Uterus (tissue), 4 donors: ENCODE results near the gene SZT2. TPM values are rescaled to one million over a fixed set of nuclear protein-coding genes. Genes with fewer than 3 reads are reported as not detected.
A peak's percentile ranks its signal among the peaks of the same experiment; 100 is the strongest.

Source experiments
- DNase-seq, 2 donors: peaks; one replicate each; pipeline ENCODE4 v3.0.0-alpha.2; 2019 to 2020
- H3K27ac ChIP-seq, 2 donors: fragments of 200-600 bp; sonication (generic); 1 replicate in 1 of 2; 2 replicates in 1 of 2; pipeline ENCODE4 v1.5.1; 2016 to 2018
- H3K27me3 ChIP-seq, 2 donors: fragments of 200-600 bp; sonication (generic); one replicate each; pipeline ENCODE4 v1.5.1; 2018 to 2019; ENCODE audit warnings: control low read depth in 1 of 2
- H3K36me3 ChIP-seq, 2 donors: fragments of 200-600 bp; sonication (generic); one replicate each; pipeline ENCODE4 v1.5.1; 2019; ENCODE audit warnings: control low read depth in 1 of 2
- H3K4me1 ChIP-seq, 2 donors: fragments of 200-600 bp; sonication (generic); one replicate each; pipeline ENCODE4 v1.5.1; 2018 to 2019; ENCODE audit warnings: control low read depth in 1 of 2
- H3K4me3 ChIP-seq, 2 donors: fragments of 200-600 bp; sonication (generic); 1 replicate in 1 of 2; 2 replicates in 1 of 2; pipeline ENCODE4 v1.5.1; 2018 to 2019; ENCODE audit warnings: mild to moderate bottlenecking in 1 of 2
- H3K9me3 ChIP-seq, 2 donors: fragments of 200-600 bp; sonication (generic); one replicate each; pipeline ENCODE4 v1.5.1; 2019; ENCODE audit warnings: control low read depth in 1 of 2
- POLR2A ChIP-seq, 2 donors: fragments of 450-650 bp; IDR thresholded peaks; one replicate each; pipeline ENCODE4 v1.6.1; 2016; ENCODE audit warnings: antibody characterized with exemption in 2 of 2, mild to moderate bottlenecking in 1 of 2, moderate library complexity in 1 of 2
- intact Hi-C: fragments of 100-400 bp; cut with DNase I; formaldehyde crosslinking; loops from one replicate; pipeline ENCODE4 v1.15.1; 2023; ENCODE audit warnings: low total_unique reads
- total RNA-seq, 4 donors: library from RNA; depleted of rRNA in 3 of 4; stranded (reverse); fragments of >200 nt in 3 of 4; gene quantifications; one replicate each; pipeline versions ENCODE4 v1.1.0 to v1.2.4, GENCODE V29; 2014 to 2023
- TF ChIP-seq, protein P1 (sequence below), 4 experiments: fragments of 200-600 bp in 2 of 4; fragments of 450-650 bp in 2 of 4; sonication (generic) in 2 of 4; IDR thresholded peaks; one replicate each; pipeline ENCODE4 v1.5.1; 2016 to 2019; ENCODE audit warnings: antibody characterized with exemption in 4 of 4, mild to moderate bottlenecking in 2 of 4, moderate library complexity in 1 of 4
- donor health status: DM: yes; HTN: yes; CAD: no.

Gene SZT2
- total RNA-seq, 4 donors from 2014 or later: 15.6 to 128 (median 31.0) TPM

DNA sequence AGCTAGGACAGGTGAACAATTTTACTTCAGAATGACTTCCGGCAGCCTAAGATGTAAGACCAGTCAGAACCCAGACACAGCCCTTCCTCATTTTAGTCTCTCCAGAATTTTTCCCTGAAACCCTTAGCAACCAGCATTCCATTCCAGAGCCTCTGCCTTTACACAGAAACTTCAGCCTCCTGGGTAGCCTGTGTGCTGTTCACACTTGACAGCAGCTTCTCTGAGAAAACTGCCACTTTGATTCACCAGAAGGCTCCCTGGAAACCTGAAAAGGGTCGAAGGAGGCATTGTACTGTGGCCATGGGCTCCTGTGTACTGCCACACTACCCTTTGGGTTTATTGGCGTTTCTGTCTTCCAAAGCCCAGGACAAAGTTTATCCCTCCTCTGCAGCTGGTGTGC is 46.7 kb downstream of the SZT2 start:
- peak in 1 of 2 donors; percentile 2 for DNase-seq
- no peak overlapping the region for H3K4me3 ChIP-seq
- no peaks in the 10 kb centered on the region for H3K4me1 ChIP-seq
- H3K27me3 ChIP-seq: no peaks in the 10 kb centered on the region
- H3K27ac ChIP-seq: peak overlapping the region; percentile 69 to 79
- H3K9me3 ChIP-seq: no peaks in the 10 kb centered on the region
- TF ChIP-seq, protein P1, sequence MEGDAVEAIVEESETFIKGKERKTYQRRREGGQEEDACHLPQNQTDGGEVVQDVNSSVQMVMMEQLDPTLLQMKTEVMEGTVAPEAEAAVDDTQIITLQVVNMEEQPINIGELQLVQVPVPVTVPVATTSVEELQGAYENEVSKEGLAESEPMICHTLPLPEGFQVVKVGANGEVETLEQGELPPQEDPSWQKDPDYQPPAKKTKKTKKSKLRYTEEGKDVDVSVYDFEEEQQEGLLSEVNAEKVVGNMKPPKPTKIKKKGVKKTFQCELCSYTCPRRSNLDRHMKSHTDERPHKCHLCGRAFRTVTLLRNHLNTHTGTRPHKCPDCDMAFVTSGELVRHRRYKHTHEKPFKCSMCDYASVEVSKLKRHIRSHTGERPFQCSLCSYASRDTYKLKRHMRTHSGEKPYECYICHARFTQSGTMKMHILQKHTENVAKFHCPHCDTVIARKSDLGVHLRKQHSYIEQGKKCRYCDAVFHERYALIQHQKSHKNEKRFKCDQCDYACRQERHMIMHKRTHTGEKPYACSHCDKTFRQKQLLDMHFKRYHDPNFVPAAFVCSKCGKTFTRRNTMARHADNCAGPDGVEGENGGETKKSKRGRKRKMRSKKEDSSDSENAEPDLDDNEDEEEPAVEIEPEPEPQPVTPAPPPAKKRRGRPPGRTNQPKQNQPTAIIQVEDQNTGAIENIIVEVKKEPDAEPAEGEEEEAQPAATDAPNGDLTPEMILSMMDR (IDR thresholded peaks at IDR 0.05): no peak
- no peak for TF ChIP-seq POLR2A (IDR thresholded peaks at IDR 0.05)
- no peaks in the 10 kb centered on the region for H3K36me3 ChIP-seq
- intact Hi-C loops: no loop called here

- no peaks in the 10 kb centered on the region for H3K4me1 ChIP-seq
- DNase-seq: peak; percentile 12 to 13
- no peak for TF ChIP-seq POLR2A (IDR thresholded peaks at IDR 0.05)
- TF ChIP-seq, protein P1 (IDR thresholded peaks at IDR 0.05): no peak
- H3K36me3 ChIP-seq: no peaks in the 10 kb centered on the region
- intact Hi-C loops: no loop called here
- no peaks in the 10 kb centered on the region for H3K27me3 ChIP-seq
- no peak overlapping the region for H3K4me3 ChIP-seq
- no peaks in the 10 kb centered on the region for H3K9me3 ChIP-seq
- no peak overlapping the region for H3K27ac ChIP-seq
These were observed 47.6 kb downstream of the SZT2 start for GRCh38 chr1:43437031-43437973.

- H3K4me1 ChIP-seq: no peaks in the 10 kb centered on the region
- intact Hi-C loops: no loop called here
- H3K27me3 ChIP-seq: no peaks in the 10 kb centered on the region
- H3K9me3 ChIP-seq: no peaks in the 10 kb centered on the region
- no peak for TF ChIP-seq POLR2A (IDR thresholded peaks at IDR 0.05)
- TF ChIP-seq, protein P1 (IDR thresholded peaks at IDR 0.05): no peak
- H3K4me3 ChIP-seq: no peak overlapping the region
- DNase-seq: peak in 1 of 2 donors; percentile 8
- no peak overlapping the region for H3K27ac ChIP-seq
- no peaks in the 10 kb centered on the region for H3K36me3 ChIP-seq
These were observed 48.3 kb downstream of the SZT2 start for GRCh38 chr1:43438006-43438405.

- intact Hi-C loops: no loop called here
- no peaks in the 10 kb centered on the region for H3K36me3 ChIP-seq
- H3K4me1 ChIP-seq: no peaks in the 10 kb centered on the region
- TF ChIP-seq, protein P1 (IDR thresholded peaks at IDR 0.05): no peak
- no peak for TF ChIP-seq POLR2A (IDR thresholded peaks at IDR 0.05)
- H3K27me3 ChIP-seq: no peaks in the 10 kb centered on the region
- no peaks in the 10 kb centered on the region for H3K9me3 ChIP-seq
- no peak overlapping the region for H3K27ac ChIP-seq
- peak in 1 of 2 donors; percentile 10 for DNase-seq
- no peak overlapping the region for H3K4me3 ChIP-seq
These were observed 48.9 kb downstream of the SZT2 start for GRCh38 chr1:43438576-43438952.

DNA sequence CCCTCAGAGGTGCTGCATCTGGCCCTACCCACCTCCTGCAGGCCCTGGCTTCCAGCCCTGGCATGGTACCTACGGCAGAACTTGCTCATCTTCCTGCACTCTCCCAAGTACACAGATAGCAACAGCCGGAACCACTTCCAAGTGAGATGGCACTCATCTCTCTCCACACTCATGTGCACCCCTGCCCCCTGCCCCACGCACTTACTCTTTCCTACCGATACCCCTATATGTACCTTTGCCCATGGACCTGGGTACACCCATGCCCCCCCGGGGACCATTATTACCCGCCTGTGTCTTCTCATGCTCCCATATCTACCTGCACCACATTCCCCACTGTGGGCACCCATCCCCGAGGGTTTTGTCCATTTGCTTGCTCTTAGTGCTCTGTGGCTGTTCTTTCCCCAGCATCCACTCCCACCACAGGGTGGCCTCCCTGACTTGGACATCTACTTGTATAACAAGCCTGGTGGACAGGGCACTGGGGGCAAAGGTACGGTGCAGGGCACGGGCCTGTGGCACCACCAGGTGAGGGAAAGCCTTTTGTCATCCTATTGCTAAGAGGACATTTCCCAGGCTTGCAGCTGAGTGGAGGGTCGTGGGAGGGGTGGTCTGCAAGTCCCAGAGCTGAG is 49.4 kb downstream of the SZT2 start:
- no peaks in the 10 kb centered on the region for H3K36me3 ChIP-seq
- H3K4me1 ChIP-seq: no peaks in the 10 kb centered on the region
- intact Hi-C loops: no loop called here
- H3K4me3 ChIP-seq: no peak overlapping the region
- no peaks in the 10 kb centered on the region for H3K9me3 ChIP-seq
- no peaks in the 10 kb centered on the region for H3K27me3 ChIP-seq
- TF ChIP-seq, protein P1 (IDR thresholded peaks at IDR 0.05): no peak
- TF ChIP-seq POLR2A (IDR thresholded peaks at IDR 0.05): no peak
- DNase-seq: peak; percentile 14 to 21
- H3K27ac ChIP-seq: no peak overlapping the region
